IMR-90 (cell line): Measurements from ENCODE around the gene C12orf50.

Experiments
- BHLHE40 ChIP-seq: fragments of 150-350 bp; IDR thresholded peaks from 2 replicates; pipeline ENCODE4 v1.6.1; 2016; ENCODE audit warnings: mild to moderate bottlenecking, low read depth, low read length
- CEBPB ChIP-seq: IDR thresholded peaks from 2 replicates; pipeline ENCODE4 v1.6.1; 2012; ENCODE audit warnings: low read depth, low read length, improper control_type of control experiment
- CHD1 ChIP-seq: IDR thresholded peaks from 2 replicates; pipeline ENCODE4 v1.6.1; 2012; ENCODE audit warnings: low read depth, low read length, improper control_type of control experiment
- MAFK ChIP-seq: IDR thresholded peaks from 2 replicates; pipeline ENCODE4 v1.6.1; 2012; ENCODE audit warnings: low read depth, low read length, improper control_type of control experiment
- MAZ ChIP-seq: IDR thresholded peaks from 2 replicates; pipeline ENCODE4 v1.6.1; 2012; ENCODE audit warnings: low read depth, mild to moderate bottlenecking, low read length, improper control_type of control experiment, moderate library complexity, borderline replicate concordance
- MXI1 ChIP-seq: IDR thresholded peaks from 2 replicates; pipeline ENCODE4 v1.6.1; 2012; ENCODE audit warnings: low read depth, mild to moderate bottlenecking, low read length, moderate library complexity, borderline replicate concordance
- NFE2L2 ChIP-seq: fragments of 150-350 bp; IDR thresholded peaks from 2 replicates; pipeline ENCODE4 v1.6.1; 2016; ENCODE audit warnings: low read depth, mild to moderate bottlenecking, low read length
- POLR2A ChIP-seq: IDR thresholded peaks from 2 replicates; pipeline ENCODE4 v1.6.1; 2012; ENCODE audit warnings: mild to moderate bottlenecking, low read depth, low read length
- RAD21 ChIP-seq: IDR thresholded peaks from 2 replicates; pipeline ENCODE4 v1.6.1; 2012; ENCODE audit warnings: low read length, improper control_type of control experiment
- RCOR1 ChIP-seq: IDR thresholded peaks from 2 replicates; pipeline ENCODE4 v1.6.1; 2012; ENCODE audit warnings: mild to moderate bottlenecking, low read length, improper control_type of control experiment; ENCODE audit not compliant: insufficient replicate concordance
- RFX5 ChIP-seq: IDR thresholded peaks from 2 replicates; pipeline ENCODE4 v1.8.0; 2012; ENCODE audit warnings: low read depth, mild to moderate bottlenecking, low read length, moderate library complexity
- TF ChIP-seq, protein P1 (sequence below): conservative IDR thresholded peaks from 2 replicates; pipeline ENCODE4 v1.5.1; 2012; ENCODE audit warnings: mild to moderate bottlenecking, low read depth, low read length, improper control_type of control experiment
- TF ChIP-seq, protein P2 (sequence below): fragments of 150-350 bp; IDR thresholded peaks from 2 replicates; pipeline ENCODE4 v1.6.1; 2016; ENCODE audit warnings: low read depth, mild to moderate bottlenecking, low read length, moderate library complexity, borderline replicate concordance

DNA sequence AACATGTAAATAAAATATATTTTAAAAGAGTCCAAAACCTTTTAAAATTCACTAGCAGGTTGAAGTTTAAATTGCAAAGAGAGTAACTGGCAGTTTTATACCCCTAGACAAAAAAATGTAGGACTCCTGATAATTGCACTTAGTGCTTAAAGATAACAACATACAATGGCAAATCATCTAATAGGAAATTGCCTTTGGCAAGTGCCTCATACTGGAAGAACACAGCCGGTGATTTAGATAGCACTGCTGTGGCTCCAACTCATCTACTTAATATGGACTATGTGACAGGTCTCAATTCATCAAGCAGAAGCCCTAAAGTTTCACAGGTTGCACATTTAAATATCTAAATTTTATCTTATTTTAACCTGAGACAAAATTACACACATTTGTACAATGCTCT lies 13.4 kb downstream of the C12orf50 start:
- TF ChIP-seq POLR2A (no peak), NFE2L2 (no peak), MAZ (no peak), CHD1 (no peak), MAFK (no peak), CEBPB (no peak), RAD21 (no peak), BHLHE40 (no peak), RFX5 (no peak), RCOR1 (no peak), MXI1 (no peak)
- TF ChIP-seq, protein P1, sequence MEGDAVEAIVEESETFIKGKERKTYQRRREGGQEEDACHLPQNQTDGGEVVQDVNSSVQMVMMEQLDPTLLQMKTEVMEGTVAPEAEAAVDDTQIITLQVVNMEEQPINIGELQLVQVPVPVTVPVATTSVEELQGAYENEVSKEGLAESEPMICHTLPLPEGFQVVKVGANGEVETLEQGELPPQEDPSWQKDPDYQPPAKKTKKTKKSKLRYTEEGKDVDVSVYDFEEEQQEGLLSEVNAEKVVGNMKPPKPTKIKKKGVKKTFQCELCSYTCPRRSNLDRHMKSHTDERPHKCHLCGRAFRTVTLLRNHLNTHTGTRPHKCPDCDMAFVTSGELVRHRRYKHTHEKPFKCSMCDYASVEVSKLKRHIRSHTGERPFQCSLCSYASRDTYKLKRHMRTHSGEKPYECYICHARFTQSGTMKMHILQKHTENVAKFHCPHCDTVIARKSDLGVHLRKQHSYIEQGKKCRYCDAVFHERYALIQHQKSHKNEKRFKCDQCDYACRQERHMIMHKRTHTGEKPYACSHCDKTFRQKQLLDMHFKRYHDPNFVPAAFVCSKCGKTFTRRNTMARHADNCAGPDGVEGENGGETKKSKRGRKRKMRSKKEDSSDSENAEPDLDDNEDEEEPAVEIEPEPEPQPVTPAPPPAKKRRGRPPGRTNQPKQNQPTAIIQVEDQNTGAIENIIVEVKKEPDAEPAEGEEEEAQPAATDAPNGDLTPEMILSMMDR: no peak
- TF ChIP-seq, protein P2, sequence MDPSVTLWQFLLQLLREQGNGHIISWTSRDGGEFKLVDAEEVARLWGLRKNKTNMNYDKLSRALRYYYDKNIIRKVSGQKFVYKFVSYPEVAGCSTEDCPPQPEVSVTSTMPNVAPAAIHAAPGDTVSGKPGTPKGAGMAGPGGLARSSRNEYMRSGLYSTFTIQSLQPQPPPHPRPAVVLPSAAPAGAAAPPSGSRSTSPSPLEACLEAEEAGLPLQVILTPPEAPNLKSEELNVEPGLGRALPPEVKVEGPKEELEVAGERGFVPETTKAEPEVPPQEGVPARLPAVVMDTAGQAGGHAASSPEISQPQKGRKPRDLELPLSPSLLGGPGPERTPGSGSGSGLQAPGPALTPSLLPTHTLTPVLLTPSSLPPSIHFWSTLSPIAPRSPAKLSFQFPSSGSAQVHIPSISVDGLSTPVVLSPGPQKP: no peak
